ENCODE results near the gene HCRT.

HCRT gene

GRCh38 chr17:42193969-42194899 is 9.0 kb upstream of the HCRT start, which contains the start of gene GHDC (continued):
- TF ChIP-seq ZNF776 (tag by site-specific recombination; IDR thresholded peaks at IDR 0.05; ENCODE audit: borderline replicate concordance) (no peak), PRDM10 (tag by site-specific recombination; IDR thresholded peaks at IDR 0.05) (peak; percentile 71)

DNA sequence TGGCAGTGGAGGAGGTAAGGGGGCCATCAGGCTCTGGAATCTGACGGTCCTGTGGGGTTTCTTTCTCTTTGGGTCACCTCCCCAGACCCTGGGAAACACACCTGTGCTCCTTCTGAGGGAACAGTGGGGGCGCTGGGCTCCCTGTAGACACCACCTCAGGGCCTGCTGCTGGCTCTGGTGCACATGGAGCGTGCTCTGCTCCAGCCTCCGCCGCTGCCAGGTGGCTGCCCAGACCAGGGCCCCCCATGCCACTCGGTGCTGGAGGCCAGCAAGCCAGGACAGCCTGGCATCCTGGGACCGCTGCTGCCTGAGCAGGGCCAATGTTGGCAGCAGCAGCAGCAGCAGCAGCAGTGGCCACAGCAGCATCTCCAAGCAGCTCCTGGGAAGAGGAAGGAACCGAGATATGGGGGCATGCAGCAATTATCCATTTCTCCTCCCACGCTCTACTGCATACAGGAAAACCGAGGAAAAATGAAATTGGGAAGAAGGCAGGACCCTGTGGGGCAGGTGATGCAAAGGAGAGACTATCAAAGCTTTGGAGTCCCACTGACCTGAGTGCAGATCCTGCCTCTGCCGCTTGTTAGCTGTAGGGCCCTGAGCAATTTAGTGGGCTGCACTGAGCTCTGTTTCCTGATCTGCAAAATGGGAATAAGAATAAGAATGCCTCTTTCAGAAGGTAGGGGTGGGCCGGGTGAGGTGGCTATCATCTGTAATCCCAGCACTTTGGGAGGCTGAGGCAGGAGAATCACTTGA is 8.1 kb upstream of the HCRT start:
- Histone ChIP-seq H3K27ac (ENCODE audit: extremely low read depth, low read depth, low read length) (no peak overlapping the region), H3K4me1 (ENCODE audit: control insufficient read depth, insufficient read depth, low read length) (peaks cover 3% of the 10 kb centered on the region; the same call in 1 of the 2 replicates), H3K9me3 (ENCODE audit: control insufficient read depth, insufficient read depth, low read depth, low read length) (no peaks in the 10 kb centered on the region), H3K4me3 (ENCODE audit: low read depth, low read length) (peak overlapping the region; percentile 77; the same call in 1 of the 2 replicates), H3K36me3 (ENCODE audit: control insufficient read depth in 2 of 2, insufficient read depth in 1 of 2, low read length in 2 of 2) (no peaks in the 10 kb centered on the region)
- ChIA-PET CTCF (interaction anchor here (0.6 to 2.6 kb wide), 6 partner anchors 9 to 455 kb away, joined by 3 to 17 read pairs (median 4); partner anchors contain the start of gene HCRT), POLR2A (interaction anchor here (0.6 to 1.5 kb wide), 5 partner anchors 11 to 230 kb away, joined by 3 to 6 read pairs (median 4); partner anchors contain the start of gene CAVIN1)
- TF ChIP-seq PRDM2 (tag by site-specific recombination; IDR thresholded peaks at IDR 0.05; ENCODE audit: borderline replicate concordance) (no peak), ZNF157 (tag by site-specific recombination; IDR thresholded peaks at IDR 0.05) (no peak), ZNF211 (tag by site-specific recombination; IDR thresholded peaks at IDR 0.05; ENCODE audit: low read depth) (no peak), ZNF404 (tag by site-specific recombination; IDR thresholded peaks at IDR 0.05) (no peak), ZNF146 (tag by site-specific recombination; IDR thresholded peaks at IDR 0.05) (no peak), ZNF518A (tag by site-specific recombination; conservative IDR thresholded peaks at IDR 0.05; ENCODE audit: low read depth) (no peak), ZNF341 (tag by site-specific recombination; IDR thresholded peaks at IDR 0.05; ENCODE audit: low read depth) (no peak), ZNF10 (tag by site-specific recombination; IDR thresholded peaks at IDR 0.05) (no peak), MYNN (tag by site-specific recombination; IDR thresholded peaks at IDR 0.05; ENCODE audit: borderline replicate concordance) (no peak), GFI1B (tag by site-specific recombination; IDR thresholded peaks at IDR 0.05) (no peak), ZNF311 (tag by site-specific recombination; IDR thresholded peaks at IDR 0.05; ENCODE audit: borderline replicate concordance) (no peak), ZBTB11 (tag by site-specific recombination; conservative IDR thresholded peaks at IDR 0.05; ENCODE audit: low read depth) (no peak)

Measured in HEK293 (cell line).